Activated CD8-positive, alpha-beta memory T cell treated with anti-CD3 and anti-CD28 coated beads for 48 hours (primary cell): ENCODE measurements around the gene FUT6.
"Not testable (repeated sequence)": the region's sequence is repeated elsewhere in the genome, so short reads cannot be mapped to it uniquely, and the experiment has no call there.

Source experiments
- DNase-seq, 3 experiments: peaks; one replicate each; pipeline ENCODE4 v3.0.0-alpha.2; 2020; ENCODE audit warnings: low read depth in 2 of 3, low spot score in 2 of 3

FUT6 gene

DNA sequence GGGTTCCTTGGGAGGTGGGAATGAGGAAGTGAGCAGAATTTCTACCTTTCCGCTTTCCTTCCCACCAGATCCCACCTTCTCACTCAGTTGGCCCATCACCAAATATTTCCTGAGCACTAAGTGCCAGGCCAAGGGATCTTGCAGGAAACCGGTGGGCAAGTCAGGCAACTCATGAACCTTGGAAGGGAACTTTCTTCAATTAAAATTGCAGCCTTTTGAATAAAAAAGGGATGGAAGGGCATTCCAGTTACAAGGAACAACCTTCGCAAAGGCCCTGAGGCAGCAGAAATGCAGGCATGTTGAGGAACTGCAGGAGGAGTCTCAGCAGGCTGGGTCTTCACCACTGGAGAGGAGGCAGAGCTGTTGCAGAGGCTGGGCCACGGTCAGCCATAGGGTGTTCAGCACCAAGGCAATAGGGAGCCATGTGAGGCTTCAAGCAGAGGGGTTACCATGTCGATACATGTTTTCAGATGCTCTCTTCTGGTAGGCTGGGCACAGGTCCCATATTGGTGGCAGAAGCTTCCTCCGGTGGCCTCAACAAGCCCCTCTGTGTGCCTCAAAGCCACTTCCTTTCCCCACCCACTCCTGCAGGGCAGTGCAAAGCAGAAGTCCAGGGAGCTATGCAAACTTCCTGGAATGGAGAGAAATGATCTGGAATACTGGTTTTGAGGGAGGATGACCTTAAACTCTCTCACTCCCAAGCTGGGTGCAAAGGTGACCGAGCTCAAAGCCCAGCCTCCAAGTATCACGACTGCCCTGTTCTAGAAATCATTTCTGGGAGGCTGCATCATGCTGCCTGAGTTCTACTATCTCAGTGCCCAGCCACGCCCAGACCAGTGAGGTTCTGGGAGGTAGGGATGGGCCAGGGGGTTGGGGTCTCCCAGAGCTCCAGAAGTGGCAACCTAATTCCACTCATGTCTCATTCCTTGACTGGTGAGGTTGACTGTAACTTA, at the start of gene FUT6:
Gene FUT6, minus strand, starts transcription at position 638 of the 953 bp plus-strand sequence. CDS start 7,135 bp downstream, outside the sequence.
- no peak for DNase-seq

DNA sequence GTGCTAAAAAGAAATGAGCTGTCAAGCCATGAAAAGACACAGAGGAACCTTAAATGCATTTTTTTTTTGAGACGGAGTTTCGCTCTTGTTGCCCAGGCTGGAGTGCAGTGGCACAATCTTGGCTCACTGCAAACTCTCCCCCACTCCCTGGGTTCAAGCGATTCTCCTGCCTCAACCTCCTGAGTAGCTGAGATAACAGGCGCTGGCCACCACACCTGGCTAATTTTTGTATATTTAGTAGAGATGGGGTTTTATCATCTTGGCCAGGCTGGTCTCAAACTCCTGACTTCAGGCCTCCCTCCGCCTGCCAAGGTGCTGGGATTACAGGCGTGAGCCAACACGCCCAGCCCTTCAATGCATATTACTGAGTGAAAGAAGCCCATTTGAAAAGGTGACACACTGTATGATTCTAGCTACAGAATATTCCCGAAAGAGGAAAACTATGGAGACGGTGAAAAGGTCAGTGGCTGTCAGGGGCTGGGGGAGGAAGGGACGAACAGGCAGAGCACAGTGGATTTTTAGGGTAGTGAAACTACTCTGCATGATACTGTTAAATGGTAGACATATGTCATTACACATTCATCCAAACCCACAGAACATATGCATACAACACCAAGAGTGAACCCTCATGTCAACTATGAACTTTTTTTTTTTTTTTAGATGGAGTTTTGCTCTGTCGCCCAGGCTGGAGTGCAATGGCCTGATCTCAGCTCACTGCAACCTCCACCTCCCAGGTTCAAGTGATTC, 44.7 kb upstream of the FUT6 start:
- not testable (repeated sequence) for DNase-seq

- DNase-seq: not testable (repeated sequence)
These were observed 43.8 kb upstream of the FUT6 start for GRCh38 chr19:5883157-5883873.

- no peak for DNase-seq
These were observed 43.0 kb upstream of the FUT6 start for GRCh38 chr19:5882421-5882968.

DNA sequence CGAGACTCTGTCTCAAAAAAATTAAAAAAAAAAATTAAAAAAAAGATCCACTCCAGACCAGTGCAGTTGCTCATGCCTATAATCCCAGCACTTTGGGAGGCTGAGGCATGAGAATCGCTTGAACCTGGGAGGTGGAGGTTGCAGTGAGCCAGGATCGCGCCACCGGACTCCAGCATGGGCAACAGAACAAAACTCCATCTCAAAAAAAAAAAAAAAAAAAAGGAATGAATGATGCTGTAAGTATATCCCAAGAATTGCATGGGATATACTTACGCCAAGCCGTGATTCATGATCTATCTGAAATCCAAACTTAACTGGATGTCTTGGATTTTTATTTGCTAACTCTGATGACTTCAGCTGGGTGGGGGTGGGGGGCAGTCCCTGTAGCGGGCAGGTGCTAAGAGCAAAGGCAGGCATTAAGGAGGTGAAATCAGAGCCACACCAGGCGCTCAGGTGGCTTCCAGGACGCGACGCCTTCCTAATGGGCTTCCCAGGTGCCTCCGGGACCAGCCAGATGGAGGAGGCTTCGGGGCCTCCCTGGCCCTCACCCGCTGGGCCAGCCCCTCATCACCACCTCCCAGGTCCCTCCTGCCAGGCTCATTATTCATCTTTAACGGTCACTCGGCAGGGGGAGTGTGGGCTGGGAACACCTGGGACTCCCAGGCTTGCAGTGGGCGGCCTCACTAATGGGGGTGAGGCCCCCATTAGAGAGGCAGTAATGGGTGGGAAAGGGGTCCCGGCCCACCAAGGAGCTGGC, 42.2 kb upstream of the FUT6 start:
- DNase-seq: no peak

GRCh38 chr19:5880604-5881078, 41.1 kb upstream of the FUT6 start:
- DNase-seq: no peak

DNA sequence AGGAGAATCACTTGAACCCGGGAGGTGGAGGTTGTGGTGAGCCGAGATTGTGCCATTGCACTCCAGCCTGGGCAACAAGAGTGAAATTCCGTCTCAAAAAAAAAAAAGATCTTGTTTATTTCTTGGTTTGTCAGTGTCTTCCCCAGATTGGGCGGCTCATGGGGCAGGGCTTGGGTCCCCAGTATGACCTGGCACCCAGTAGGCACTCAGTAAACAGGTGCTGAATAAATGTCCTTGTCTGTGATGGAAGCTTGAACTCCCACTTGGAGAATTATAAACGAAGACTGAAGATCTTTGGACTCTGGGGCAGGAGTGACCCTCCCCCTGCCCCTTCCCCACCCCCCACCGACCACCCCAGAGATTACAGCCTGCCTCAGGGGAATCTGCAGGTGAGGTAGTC, 40.7 kb upstream of the FUT6 start:
- no peak for DNase-seq

DNA sequence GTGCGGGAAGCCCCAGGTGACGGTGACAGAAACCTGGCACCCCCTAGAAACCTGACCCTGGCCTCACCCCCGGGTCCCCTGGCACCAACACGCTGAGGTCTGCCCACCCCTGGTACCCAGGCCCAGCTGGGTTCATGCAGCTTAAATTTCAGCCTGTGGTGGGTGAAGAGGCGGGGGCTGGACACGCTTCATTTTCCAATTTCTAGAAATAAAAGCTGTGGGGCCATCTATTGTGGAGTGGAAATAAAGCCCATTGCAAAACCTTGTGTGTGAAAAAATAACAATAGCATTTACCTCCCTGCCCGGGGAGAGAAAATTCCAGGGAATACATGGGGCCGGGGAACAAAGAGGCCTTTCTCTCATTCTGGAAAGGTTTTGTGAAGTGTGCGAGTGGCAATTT, 38.4 kb upstream of the FUT6 start:
- no peak for DNase-seq

GRCh38 chr19:5877427-5877826, 37.9 kb upstream of the FUT6 start:
- no peak for DNase-seq

DNA sequence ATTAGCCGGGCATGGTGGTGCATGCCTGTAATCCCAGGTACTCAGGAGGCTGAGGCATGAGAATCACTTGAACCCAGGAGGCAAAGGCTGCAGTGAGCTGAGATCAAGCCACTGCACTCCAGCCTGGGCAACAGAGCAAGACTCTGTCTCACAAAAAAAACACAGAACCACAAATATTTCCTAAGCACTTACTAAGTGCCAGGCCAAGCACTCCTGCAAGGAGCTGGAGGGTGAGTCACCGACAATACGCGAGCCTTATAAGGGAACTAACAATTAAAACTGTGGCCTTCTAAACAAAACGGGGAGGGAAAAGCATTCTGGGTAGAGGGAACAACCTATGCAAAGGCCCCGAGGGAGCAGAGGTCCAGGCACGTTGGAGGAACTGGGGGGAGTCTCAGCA, 35.0 kb upstream of the FUT6 start:
- not testable (repeated sequence) for DNase-seq

DNA sequence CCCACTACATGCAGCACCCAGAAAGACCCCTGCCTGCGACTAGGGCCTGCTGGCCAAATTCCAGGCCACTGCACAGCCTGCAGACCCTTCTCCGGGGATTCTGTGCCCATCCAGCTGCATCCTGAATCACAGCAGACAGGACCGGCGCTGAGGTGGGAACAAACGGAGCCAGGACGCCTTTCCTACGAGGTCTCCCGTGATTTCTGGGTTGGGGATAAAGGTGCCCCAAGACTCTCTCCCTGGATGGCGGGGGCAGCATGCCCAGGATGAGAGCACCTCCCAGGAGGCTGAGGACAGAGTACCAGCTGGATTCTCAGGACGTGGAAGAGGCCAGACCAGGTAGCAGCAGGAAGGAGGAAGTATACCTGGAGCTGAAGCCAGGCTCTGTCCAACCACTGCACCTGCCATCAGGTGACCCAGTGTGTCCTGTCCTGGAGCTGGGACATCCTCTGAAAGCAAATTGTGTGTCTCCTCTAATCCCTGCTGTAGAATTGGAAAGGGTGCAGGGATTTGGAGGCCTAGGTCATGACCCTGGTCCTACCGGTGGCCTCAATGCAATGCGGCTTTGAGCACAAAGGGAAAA, 34.2 kb upstream of the FUT6 start:
- no peak for DNase-seq

DNA sequence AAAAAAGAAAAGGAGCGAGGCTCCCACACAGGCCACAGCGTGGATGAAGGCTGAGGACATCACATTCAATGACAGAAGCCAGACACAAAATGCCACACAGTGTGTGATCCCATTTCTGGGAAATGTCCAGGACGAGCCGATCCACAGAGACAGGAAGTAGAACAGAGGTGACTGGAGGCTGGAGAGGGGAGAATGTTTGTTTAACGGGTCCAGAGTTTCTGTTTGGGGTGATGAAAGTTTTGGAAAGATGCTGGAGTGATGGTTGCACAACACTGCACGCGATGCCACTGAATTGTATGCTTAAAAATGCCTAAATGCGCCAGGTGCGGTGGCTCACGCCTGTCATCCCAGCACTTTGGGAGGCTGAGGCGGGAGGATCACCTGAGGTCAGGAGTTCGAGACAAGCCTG, 31.5 kb upstream of the FUT6 start:
- DNase-seq: no peak

- DNase-seq: no peak
These were observed 28.0 kb upstream of the FUT6 start for GRCh38 chr19:5867201-5868136.

- DNase-seq: no peak
These were observed 26.3 kb upstream of the FUT6 start for GRCh38 chr19:5865772-5866171.

DNA sequence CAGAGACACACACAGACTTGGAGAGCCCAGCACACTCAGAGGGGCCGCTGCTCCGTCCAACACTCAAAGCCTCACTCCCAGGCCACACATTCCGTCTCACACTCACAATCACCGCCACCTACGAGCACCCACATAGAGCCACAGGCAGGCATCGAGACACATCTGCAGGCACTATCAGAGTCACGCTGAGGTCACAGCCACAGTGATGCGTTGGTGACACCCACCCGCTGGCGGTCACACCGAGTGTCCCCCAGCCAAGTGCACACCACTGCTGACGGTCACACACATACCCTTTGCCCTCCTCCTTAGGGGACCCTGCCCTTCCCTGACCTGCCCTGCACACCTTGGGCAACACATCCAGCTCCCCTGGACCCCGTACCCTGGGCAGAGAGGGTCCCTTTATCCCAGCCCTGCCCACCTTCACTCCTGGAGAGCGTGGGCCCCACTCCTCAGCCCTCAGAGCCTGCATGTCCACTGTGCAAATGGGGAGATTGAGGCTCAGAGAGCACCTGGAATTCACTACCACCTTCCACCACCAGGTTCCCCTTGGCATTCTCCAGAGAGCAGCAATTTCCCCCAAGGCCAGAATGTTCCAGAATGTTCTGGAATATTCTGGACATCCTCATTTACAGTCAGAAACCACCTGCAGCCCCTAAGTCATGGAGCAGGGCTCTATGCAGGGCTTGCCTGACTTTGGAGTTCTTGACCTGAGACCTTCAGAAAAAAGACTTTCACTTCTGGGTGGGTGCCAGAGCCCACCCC, 25.4 kb upstream of the FUT6 start:
- DNase-seq: no peak

DNA sequence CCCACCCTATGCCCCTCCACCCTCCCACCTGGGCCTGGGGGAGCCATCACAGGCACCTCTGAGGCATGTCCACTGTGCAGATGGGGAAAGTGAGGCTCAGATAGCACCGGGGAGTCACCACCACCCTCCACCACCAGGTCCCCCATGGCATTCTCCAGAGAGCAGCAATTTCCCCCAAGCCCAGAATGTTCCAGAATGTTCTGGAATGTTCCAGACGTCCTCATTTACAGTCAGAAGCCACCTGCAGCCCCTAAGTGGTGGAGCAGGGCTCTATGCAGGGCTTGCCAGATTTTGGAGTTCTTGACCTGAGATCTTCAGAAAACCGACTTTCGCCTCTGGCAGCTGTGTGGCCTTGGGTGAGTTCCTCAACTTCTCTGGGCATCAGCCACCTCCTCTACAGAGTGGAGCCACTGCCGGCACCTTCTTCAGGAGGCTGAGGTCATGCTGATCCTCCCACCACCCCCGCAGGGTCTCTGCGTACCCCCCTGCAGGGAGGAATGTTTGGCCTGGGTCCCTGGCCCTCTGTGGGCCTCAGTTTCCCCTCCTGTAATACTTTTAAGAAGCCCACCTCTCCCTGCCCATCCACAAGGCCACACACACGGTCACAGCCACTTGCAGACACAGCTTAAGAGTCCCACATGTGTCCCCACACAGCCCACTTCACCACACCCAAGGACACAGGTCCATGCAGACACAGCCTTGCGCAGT, 24.7 kb upstream of the FUT6 start:
- no peak for DNase-seq

- no peak for DNase-seq
These were observed 23.6 kb upstream of the FUT6 start for GRCh38 chr19:5863030-5863665.
